ENCODE results near the gene EP400. TPM values are rescaled to one million over a fixed set of nuclear protein-coding genes. Genes with fewer than 3 reads are reported as not detected.
A peak's percentile ranks its signal among the peaks of the same experiment; 100 is the strongest.

The EP400 gene
- total and polyA plus RNA-seq, 2 of the 8 experiments (the other 6 are each of a cell fraction or from before 2014, with no cell fraction given) = 13.1 to 69.7 TPM

GRCh38 chr12:132018193-132018916, 68.6 kb downstream of the EP400 start:
- no peak overlapping the region for H2AK5ac ChIP-seq (ENCODE audit: low read depth, low read length)
- H2AFZ ChIP-seq (ENCODE audit: low read length) = no peak overlapping the region
- no peaks in the 10 kb centered on the region for H3K9me3 ChIP-seq (ENCODE audit: insufficient read depth in 2 of 2, low read depth in 1 of 2, low read length in 1 of 2)
- no peak overlapping the region for H3K4me2 ChIP-seq (ENCODE audit: insufficient read depth in 1 of 2, low read depth in 2 of 2, low read length in 2 of 2)
- 93% methylated on average over 18 of the region's 18 CpGs; no CpG with 5 or more reads in 1 of the 2 experiments for WGBS, 2 experiments (ENCODE audit: extremely low coverage in 1 of 2, insufficient coverage in 1 of 2, insufficient read length in 1 of 2, insufficient replicate concordance in 2 of 2, low coverage in 1 of 2, low lambda C conversion rate in 2 of 2, missing lambda C conversion rate in 1 of 2)
- H3K18ac ChIP-seq (ENCODE audit: extremely low read depth, low read length) = no peak overlapping the region
- H2BK15ac ChIP-seq (ENCODE audit: low read length) = no peak overlapping the region
- no peaks in the 10 kb centered on the region for H3K23me2 ChIP-seq (ENCODE audit: low read depth, low read length)
- H3K4ac ChIP-seq (replicated peaks; ENCODE audit: insufficient read length, low read depth, low read length) = no peak overlapping the region
- FAIRE-seq (no peak), DNase-seq (ENCODE audit: low read depth in 1 of 2, low spot score in 2 of 2) (no peak)
- ChIA-PET POLR2A (ENCODE audit: partially characterized antibody) (no interaction called here), CTCF (ENCODE audit: partially characterized antibody) (interaction anchor here (0.6 kb wide), 1 partner anchor 16 kb away, joined by 3 read pairs; no protein-coding TSS in a partner anchor)
- no peak overlapping the region for H3K14ac ChIP-seq (ENCODE audit: insufficient read length)
- no peak overlapping the region for H2BK20ac ChIP-seq (ENCODE audit: low read length)
- no peaks in the 10 kb centered on the region; a peak in 2 of 7 replicates for H3K4me1 ChIP-seq (replicated peaks in 1 of 4; ENCODE audit: control insufficient read depth in 3 of 4, insufficient read depth in 4 of 4, low read length in 3 of 4)
- peaks cover 2 to 23% of the 10 kb centered on the region in 2 experiments for H4K20me1 ChIP-seq (replicated peaks in 1 of 2; ENCODE audit: control insufficient read depth in 1 of 2, insufficient read depth in 2 of 2, low read length in 2 of 2)
- no peak overlapping the region for H3K23ac ChIP-seq (ENCODE audit: insufficient read length)
- peaks cover 41 to 75% (median 68%) of the 10 kb centered on the region in 4 experiments; a peak in 7 of 8 replicates for H3K36me3 ChIP-seq (ENCODE audit: control insufficient read depth in 2 of 4, insufficient read depth in 4 of 4, low read length in 3 of 4)
- no peaks in the 10 kb centered on the region for H3K79me2 ChIP-seq (ENCODE audit: control insufficient read depth in 1 of 2, insufficient read depth in 2 of 2, low read length in 2 of 2)
- H4K5ac ChIP-seq (ENCODE audit: insufficient read length, low read depth, low read length) = no peak overlapping the region
- H4K8ac ChIP-seq (ENCODE audit: extremely low read depth, insufficient read depth, low read length) = no peak overlapping the region
- no peak overlapping the region; the same call in 1 of the 2 replicates for H2BK5ac ChIP-seq (ENCODE audit: low read depth, low read length)
- TF ChIP-seq JUND (IDR thresholded peaks at IDR 0.05; ENCODE audit: low read length) (no peak), TCF12 (IDR thresholded peaks at IDR 0.05; ENCODE audit: low read depth, low read length) (no peak), CTCF (IDR thresholded peaks at IDR 0.05; ENCODE audit: control extremely low read depth in 1 of 3, insufficient read depth in 1 of 3, low read depth in 1 of 3, low read length in 3 of 3) (peak in 1 of 3 experiments; percentile 8; a peak in 1 of 4 replicates)
- no peak overlapping the region for H3K56ac ChIP-seq (replicated peaks; ENCODE audit: insufficient read length, low read depth, low read length)
- no peak overlapping the region for H3K9ac ChIP-seq (replicated peaks in 1 of 4; ENCODE audit: extremely low read depth in 1 of 4, low read depth in 3 of 4, low read length in 3 of 4)
- H2BK120ac ChIP-seq (replicated peaks; ENCODE audit: low read depth, low read length) = no peak overlapping the region
- no peaks in the 10 kb centered on the region for H3K27me3 ChIP-seq (replicated peaks in 1 of 4; ENCODE audit: control insufficient read depth in 3 of 4, extremely low read depth in 1 of 4, insufficient read depth in 3 of 4, low read length in 3 of 4)
- H3K4me3 ChIP-seq (ENCODE audit: extremely low read depth in 1 of 4, insufficient read depth in 2 of 4, low read depth in 3 of 4, low read length in 4 of 4) = no peak overlapping the region
- no peak overlapping the region for H3K27ac ChIP-seq (ENCODE audit: low read depth, low read length)
- H4K91ac ChIP-seq (replicated peaks; ENCODE audit: insufficient read length, low read length) = no peak overlapping the region
- H3K79me1 ChIP-seq (ENCODE audit: low read depth, low read length) = peaks cover 2% of the 10 kb centered on the region; the same call in 1 of the 2 replicates
- no peak overlapping the region for H2BK12ac ChIP-seq (ENCODE audit: low read depth, low read length)

All from H1 (cell line).